HG03457 (cell line): ENCODE measurements around the gene ACAD8.

ENCODE experiments used
- ATAC-seq: cut with Tn5 transposase; IDR thresholded peaks from one replicate; pipeline ENCODE4 v1.9.1; 2021; ENCODE audit warnings: moderate number of reproducible peaks; ENCODE audit not compliant: unreplicated experiment

Gene ACAD8

GRCh38 chr11:134253188-134253993 lies at the start of gene ACAD8, which contains the start of gene THYN1:
TSS of gene ACAD8 (plus strand) at chr11:134253568. CDS start at chr11:134253601, 33 bp downstream.
TSS of gene THYN1 (minus strand) at chr11:134253352. CDS start at chr11:134252882, 470 bp downstream.
- peak; percentile 99 for ATAC-seq

- no peak for ATAC-seq
These were observed 47.6 kb upstream of the ACAD8 start for GRCh38 chr11:134205729-134206128.

- no peak for ATAC-seq
These were observed 47.2 kb upstream of the ACAD8 start for GRCh38 chr11:134206185-134206584.

- no peak for ATAC-seq
These were observed 45.7 kb upstream of the ACAD8 start for GRCh38 chr11:134207538-134208239.

GRCh38 chr11:134215836-134216235 lies 37.5 kb upstream of the ACAD8 start:
- no peak for ATAC-seq

- ATAC-seq: no peak
These were observed 36.6 kb upstream of the ACAD8 start for GRCh38 chr11:134216816-134217215.

- no peak for ATAC-seq
These were observed 30.2 kb upstream of the ACAD8 start for GRCh38 chr11:134223121-134223520.

- ATAC-seq: peak; percentile 67
These were observed 29.3 kb upstream of the ACAD8 start, which contains the start of the genes NCAPD3 and VPS26B for GRCh38 chr11:134223836-134224709. TSS of gene NCAPD3 (minus strand) at chr11:134223967. CDS start at chr11:134223926, 41 bp downstream. TSS of gene VPS26B (plus strand) at chr11:134224671. CDS start at chr11:134225123, 452 bp downstream.

GRCh38 chr11:134224710-134225664 lies 28.4 kb upstream of the ACAD8 start:
- ATAC-seq: peak; percentile 18

GRCh38 chr11:134226806-134227325 lies 26.5 kb upstream of the ACAD8 start:
- no peak for ATAC-seq

- peak; percentile 48 for ATAC-seq
These were observed 24.7 kb upstream of the ACAD8 start for GRCh38 chr11:134228625-134229024.

- ATAC-seq: no peak
These were observed 24.1 kb upstream of the ACAD8 start for GRCh38 chr11:134229126-134229790.

- ATAC-seq: no peak
These were observed 23.0 kb upstream of the ACAD8 start for GRCh38 chr11:134230339-134230738.

GRCh38 chr11:134231958-134232659 lies 21.3 kb upstream of the ACAD8 start:
- ATAC-seq: no peak

GRCh38 chr11:134233729-134234179 lies 19.6 kb upstream of the ACAD8 start:
- no peak for ATAC-seq

GRCh38 chr11:134235399-134235798 lies 18.0 kb upstream of the ACAD8 start:
- no peak for ATAC-seq

GRCh38 chr11:134236834-134237556 lies 16.4 kb upstream of the ACAD8 start:
- no peak for ATAC-seq

- no peak for ATAC-seq
These were observed 15.8 kb upstream of the ACAD8 start for GRCh38 chr11:134237557-134237922.
